Measurements from ENCODE around the gene IRX4.

IRX4 gene

GRCh38 chr5:1892685-1893445 is 10.1 kb upstream of the IRX4 start:
- DNase-seq (ENCODE audit: extremely low read depth in 1 of 2, low read depth in 1 of 2): no peak

GRCh38 chr5:1892211-1892610 is 9.5 kb upstream of the IRX4 start:
- DNase-seq (ENCODE audit: extremely low read depth in 1 of 2, low read depth in 1 of 2): no peak

- no peak for DNase-seq (ENCODE audit: extremely low read depth in 1 of 2, low read depth in 1 of 2)
These were observed 8.7 kb upstream of the IRX4 start for GRCh38 chr5:1891391-1891790.

- DNase-seq (ENCODE audit: extremely low read depth in 1 of 2, low read depth in 1 of 2): no peak
These were observed 7.6 kb upstream of the IRX4 start for GRCh38 chr5:1890296-1890695.

GRCh38 chr5:1889321-1890065 is 6.8 kb upstream of the IRX4 start:
- DNase-seq (ENCODE audit: extremely low read depth in 1 of 2, low read depth in 1 of 2): no peak

- no peak for DNase-seq (ENCODE audit: extremely low read depth in 1 of 2, low read depth in 1 of 2)
These were observed 6.0 kb upstream of the IRX4 start for GRCh38 chr5:1888541-1889251.

GRCh38 chr5:1887588-1888360 is 5.0 kb upstream of the IRX4 start:
- DNase-seq (ENCODE audit: extremely low read depth in 1 of 2, low read depth in 1 of 2): no peak

GRCh38 chr5:1886846-1887587 is 4.3 kb upstream of the IRX4 start:
- no peak for DNase-seq (ENCODE audit: extremely low read depth in 1 of 2, low read depth in 1 of 2)

GRCh38 chr5:1885868-1886845 is 3.4 kb upstream of the IRX4 start:
- DNase-seq (ENCODE audit: extremely low read depth in 1 of 2, low read depth in 1 of 2): no peak

- no peak for DNase-seq (ENCODE audit: extremely low read depth in 1 of 2, low read depth in 1 of 2)
These were observed 2.7 kb upstream of the IRX4 start for GRCh38 chr5:1885404-1885755.

GRCh38 chr5:1884678-1885403 is 2.1 kb upstream of the IRX4 start:
- DNase-seq (ENCODE audit: extremely low read depth in 1 of 2, low read depth in 1 of 2): no peak

GRCh38 chr5:1883925-1884677 is 1.4 kb upstream of the IRX4 start:
- DNase-seq (ENCODE audit: extremely low read depth in 1 of 2, low read depth in 1 of 2): no peak

GRCh38 chr5:1883120-1883924 is 597 bp upstream of the IRX4 start:
- no peak for DNase-seq (ENCODE audit: extremely low read depth in 1 of 2, low read depth in 1 of 2)

GRCh38 chr5:1881731-1882336 is 891 bp downstream of the IRX4 start:
- DNase-seq (ENCODE audit: extremely low read depth in 1 of 2, low read depth in 1 of 2): no peak

- DNase-seq (ENCODE audit: extremely low read depth in 1 of 2, low read depth in 1 of 2): no peak
These were observed 1.6 kb downstream of the IRX4 start for GRCh38 chr5:1881098-1881572.

- DNase-seq (ENCODE audit: extremely low read depth in 1 of 2, low read depth in 1 of 2): no peak
These were observed 2.2 kb downstream of the IRX4 start for GRCh38 chr5:1880377-1881025.
